Activated naive CD4-positive, alpha-beta T cell treated with anti-CD3 and anti-CD28 coated beads, Interleukin-2, amount 50 U/mL, for 16 hours (primary cell): ENCODE measurements around the gene IL15RA.
"Not testable (repeated sequence)": the region's sequence is repeated elsewhere in the genome, so short reads cannot be mapped to it uniquely, and the experiment has no call there.

Experiments
- DNase-seq: peaks from one replicate; pipeline ENCODE4 v3.0.0-alpha.2; 2020

The IL15RA gene

DNA sequence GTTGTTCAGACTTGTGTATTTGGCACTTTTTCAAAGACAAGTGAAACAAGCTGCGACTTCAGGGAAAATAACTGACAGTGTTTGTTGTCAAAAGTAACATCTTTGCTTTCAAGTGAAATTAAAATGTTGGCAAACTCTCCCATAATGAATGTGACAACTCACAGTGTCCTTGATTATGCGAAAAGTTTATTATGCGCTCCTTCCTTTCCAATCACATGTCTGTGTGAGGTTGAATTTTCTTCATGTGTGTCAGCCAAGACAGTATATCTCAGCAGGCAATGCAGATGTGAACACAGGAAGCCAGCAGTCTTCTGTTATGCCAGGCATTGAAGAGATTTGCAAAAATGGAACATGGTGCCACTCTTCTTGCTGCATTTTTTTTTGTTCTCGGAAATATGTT lies 58.6 kb downstream of the IL15RA start:
- no peak for DNase-seq

DNA sequence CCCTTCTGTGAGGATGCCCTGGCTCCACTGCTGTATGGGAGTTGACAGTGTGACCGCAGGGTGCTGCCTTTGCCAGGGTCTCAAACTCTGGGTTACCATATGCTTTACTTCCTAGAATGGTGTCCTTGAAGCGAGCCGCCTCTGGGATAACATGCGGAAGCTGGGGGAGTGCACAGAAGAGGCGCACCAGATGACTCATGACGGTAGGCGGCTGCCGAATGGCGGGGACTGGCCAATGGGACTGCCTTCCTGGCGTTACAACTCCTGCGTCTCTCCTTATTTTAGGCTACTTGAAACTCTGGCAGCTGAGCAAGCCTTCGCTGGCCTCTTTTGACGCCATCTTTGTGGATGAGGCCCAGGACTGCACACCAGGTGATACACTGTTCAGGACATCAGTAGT lies 60.0 kb downstream of the IL15RA start:
- DNase-seq = no peak

DNA sequence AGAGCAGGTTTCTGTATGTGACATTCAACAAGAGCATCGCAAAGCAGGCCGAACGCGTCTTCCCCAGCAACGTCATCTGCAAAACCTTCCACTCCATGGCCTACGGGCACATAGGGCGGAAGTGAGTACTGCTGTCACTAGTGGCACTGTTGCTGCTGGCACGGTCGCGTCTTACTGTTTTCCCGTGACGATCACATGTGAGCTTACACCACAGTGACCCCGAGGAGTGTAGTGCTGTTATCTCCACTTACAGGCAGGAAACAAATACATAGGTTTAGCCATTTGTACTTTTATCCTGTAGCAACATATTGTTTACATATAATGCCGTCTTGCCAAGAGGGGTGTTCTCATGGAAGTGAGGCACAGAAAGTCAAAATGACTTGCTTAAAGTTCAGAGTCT lies 61.9 kb downstream of the IL15RA start:
- no peak for DNase-seq

DNA sequence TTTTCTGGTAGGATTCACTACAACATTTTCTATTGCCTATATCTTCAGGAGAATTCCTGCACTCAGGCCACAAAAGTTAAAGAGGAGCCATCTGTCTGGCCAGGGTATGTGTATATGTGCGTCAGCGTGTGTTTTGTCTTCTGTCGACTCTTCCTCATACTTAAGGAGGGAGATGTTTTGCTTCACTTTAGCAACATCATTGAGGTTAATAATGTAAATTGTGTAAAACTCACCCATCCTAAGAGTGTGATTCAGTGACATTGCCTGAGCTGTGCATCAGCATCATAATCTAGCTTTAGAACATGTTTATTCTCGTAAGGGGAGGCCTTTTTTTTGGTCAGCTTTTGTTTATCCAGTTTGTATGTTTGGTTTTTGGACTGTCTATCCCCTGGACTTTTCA lies 63.6 kb downstream of the IL15RA start:
- no peak for DNase-seq

DNA sequence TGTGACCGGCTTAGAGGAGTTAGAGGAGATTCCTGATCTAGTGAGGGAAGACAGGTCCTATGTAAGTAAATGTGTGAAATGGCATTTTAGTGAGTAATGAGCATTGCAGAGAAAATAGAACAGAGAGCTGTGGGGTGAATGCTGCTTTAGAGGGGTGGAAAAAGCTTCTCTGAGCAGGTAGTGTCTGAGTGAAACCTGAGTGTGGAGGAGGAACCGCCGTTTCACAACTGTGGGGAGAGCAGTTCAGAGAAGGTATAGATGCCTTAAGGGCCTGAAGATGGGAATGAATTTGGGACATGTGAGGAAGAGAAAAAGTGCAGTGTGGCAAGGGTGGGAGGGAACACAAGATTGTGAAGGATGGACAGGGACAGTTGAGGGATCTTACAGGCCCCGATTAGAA lies 65.7 kb downstream of the IL15RA start:
- DNase-seq = no peak

DNA sequence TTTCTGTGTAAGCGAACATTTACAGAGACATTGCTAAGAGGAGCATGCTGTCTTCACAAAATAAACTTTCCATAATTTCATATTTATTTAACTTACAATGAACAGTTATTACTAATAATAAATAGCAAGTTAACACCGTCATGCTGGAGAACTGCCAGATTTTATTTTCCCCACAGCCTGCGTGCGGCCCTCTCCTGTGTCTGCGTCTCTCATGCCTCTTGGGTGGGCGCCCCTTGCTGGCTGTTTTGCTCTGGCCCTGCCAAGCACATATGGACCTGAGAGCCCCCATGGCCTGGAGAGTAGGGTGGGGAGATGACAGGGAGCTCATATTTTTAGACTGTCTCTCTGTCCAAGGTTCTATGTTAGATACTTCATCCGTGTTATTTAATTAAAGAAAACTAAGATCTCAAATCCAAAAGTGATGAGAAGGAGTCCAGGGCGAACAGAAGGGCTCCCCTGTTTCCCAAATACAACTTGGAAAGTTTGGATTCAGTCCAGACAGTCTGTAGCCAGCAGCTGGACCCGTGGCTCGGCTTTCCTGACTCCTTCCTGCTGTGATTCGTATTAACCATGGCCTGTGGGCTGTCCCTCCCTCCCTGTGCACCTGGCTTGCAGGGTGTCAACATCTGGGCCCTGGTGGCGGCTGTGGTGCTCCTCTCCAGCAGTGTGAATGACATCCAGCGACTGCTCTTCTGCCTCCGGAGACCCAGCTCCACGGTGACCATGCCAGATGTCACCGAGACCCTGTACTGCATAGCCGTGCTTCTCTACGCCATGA lies 66.8 kb downstream of the IL15RA start:
- no peak for DNase-seq

DNA sequence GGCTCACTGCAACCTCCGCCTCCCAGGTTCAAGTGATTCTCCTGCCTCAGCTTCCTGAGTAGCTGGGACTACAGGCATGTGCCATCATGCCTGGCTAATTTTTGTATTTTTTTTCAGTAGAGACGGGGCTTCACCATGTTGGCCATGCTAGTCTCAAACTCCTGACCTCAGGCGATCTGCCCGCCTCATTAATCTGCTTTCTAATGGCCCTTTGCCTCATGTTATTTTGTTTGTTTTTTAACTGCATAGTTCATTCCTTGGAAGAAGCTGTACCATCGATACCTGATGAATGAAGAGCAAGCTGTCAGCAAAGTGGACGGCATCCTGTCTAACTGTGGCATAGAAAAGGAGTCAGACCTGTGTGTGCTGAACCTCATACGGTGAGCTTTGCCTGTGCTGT lies 68.7 kb downstream of the IL15RA start:
- DNase-seq = not testable (repeated sequence)

DNA sequence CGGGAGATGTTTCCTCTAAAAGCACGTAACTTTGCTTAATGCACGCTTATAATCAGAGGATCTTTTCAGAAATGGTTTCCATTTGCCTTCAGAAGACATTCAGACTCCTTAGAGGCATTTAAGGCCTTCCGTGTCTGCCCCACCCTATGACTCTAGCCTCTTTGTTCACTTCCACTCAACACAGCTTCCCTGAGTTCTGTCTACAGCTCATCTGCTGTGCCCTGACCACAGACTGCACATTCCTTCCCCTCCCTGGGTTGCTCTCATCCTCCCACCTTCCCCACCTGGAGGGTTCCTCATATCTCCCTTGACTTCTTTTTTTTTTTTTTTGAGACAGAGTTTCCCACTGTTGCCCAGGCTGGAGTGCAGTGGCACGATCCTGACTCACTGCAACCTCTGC lies 70.7 kb downstream of the IL15RA start:
- no peak for DNase-seq

DNA sequence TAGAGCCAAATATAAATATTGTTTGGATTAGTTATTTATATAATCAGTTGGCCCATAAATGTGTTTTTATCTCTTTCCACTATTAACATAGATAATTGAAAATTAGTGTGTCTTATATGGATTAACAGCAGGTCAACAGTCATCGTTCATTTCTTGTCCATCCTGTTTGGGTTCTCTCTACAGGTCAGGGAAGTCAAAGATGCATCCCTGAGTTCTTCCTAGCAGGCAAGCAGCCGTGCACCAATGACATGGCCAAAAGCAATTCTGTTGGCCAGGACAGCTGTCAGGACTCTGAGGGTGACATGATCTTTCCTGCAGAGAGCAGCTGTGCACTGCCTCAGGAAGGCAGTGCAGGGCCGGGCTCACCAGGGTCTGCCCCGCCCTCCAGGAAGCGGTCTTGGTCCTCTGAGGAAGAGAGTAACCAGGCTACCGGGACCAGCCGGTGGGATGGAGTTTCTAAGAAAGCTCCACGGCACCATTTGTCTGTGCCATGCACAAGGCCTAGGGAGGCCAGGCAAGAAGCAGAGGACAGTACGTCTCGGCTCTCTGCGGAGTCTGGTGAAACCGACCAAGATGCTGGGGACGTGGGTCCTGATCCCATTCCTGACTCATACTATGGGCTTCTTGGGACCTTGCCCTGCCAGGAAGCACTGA lies 71.4 kb downstream of the IL15RA start:
- DNase-seq = no peak

DNA sequence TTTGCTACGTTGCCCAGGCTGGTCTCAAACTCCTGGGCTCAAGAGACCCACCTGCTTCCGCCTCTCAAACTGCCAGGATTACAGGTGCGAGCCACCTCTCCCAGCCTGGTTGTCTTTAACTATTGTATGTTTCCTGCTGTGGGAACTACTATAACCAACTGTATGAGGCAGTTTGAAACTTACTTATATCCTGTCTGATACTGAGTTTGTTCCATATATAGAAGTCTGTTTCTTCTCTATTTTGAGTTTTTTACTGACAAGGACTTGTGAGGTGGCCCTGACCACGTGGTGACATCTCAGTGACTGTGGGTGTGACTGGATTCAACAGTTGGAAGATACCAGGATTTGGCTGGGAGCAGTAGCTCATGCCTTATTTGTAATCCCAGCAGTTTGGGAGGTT lies 73.1 kb downstream of the IL15RA start:
- DNase-seq = no peak

DNA sequence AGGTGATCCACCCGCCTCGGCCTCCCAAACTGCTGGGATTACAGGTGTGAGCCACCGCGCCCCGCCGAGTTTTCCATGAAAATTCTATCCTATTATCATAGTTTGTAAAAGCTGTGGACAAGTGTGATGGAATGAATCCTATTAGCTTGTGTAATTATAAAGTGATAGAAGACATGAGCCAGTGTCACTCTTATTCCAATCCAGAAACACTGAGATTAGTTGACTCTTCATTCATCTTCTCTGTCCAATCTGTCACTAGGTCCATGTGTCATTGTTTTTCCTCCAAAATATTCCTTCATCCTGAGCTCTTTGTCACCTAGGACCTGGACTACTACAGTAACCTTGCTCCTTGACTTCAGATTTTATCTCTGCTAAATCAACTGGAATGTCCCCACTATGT lies 73.8 kb downstream of the IL15RA start:
- no peak for DNase-seq

DNA sequence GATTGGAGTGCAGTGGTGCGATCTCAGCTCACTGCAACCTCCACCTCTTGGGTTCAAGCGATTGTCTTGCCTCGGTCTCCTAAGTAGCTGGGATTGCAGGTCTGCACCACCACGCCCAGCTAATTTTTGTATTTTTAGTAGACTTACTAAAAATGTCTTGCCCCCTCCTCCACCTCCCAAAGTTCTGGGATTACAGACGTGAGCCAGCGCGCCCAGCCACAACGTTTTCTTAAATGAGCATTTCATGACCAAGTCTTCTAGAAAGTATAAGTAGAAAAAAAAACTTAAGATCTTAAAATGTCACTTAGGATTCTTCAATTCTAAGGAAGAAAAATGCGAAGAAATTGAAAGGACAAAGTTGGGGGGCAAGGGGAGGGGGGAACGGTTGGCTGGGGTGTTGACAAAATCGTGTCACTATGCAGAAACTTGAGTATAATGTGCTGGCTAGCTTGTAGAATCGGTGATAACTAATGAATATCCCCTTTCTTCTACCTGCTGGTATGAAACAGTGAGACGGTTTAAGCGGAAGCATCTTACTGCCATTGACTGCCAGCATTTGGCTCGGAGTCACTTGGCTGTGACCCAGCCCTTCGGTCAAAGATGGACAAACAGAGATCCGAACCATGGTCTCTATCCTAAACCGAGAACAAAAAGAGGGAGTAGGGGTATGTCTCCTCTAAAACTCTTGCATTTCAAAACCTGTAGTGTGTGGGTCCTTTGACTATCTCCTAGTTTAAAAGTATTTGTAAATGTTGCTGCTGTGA lies 74.7 kb downstream of the IL15RA start:
- no peak for DNase-seq
